HEK293 (cell line): ENCODE data around the gene PTTG1.

ENCODE experiments used
- BCL11A ChIP-seq: fragments of 450-650 bp; formaldehyde crosslinking; IDR thresholded peaks from 2 replicates; pipeline ENCODE4 v1.5.1; 2016; ENCODE audit warnings: low read depth, missing biosample characterization, missing genetic modification characterization
- BCL11B ChIP-seq: fragments of 450-650 bp; formaldehyde crosslinking; IDR thresholded peaks from 2 replicates; pipeline ENCODE4 v1.5.1; 2016; ENCODE audit warnings: low read depth, missing biosample characterization, missing genetic modification characterization
- HOXC10 ChIP-seq: sonication (generic); formaldehyde crosslinking; IDR thresholded peaks from 2 replicates; pipeline ENCODE4 v1.8.1; 2023; ENCODE audit warnings: mild to moderate bottlenecking, missing genetic modification reagents
- KLF9 ChIP-seq: fragments of 450-650 bp; formaldehyde crosslinking; IDR thresholded peaks from 2 replicates; pipeline ENCODE4 v1.5.1; 2016; ENCODE audit warnings: missing biosample characterization, missing genetic modification characterization, low read depth
- MEIS1 ChIP-seq: sonication (generic); formaldehyde crosslinking; IDR thresholded peaks from 2 replicates; pipeline ENCODE4 v1.8.1; 2022; ENCODE audit warnings: missing genetic modification reagents, mild to moderate bottlenecking, borderline replicate concordance
- SP2 ChIP-seq: fragments of 450-650 bp; formaldehyde crosslinking; IDR thresholded peaks from 2 replicates; pipeline ENCODE4 v1.5.1; 2016; ENCODE audit warnings: missing biosample characterization, missing genetic modification characterization
- SP3 ChIP-seq: fragments of 450-650 bp; formaldehyde crosslinking; IDR thresholded peaks from 2 replicates; pipeline ENCODE4 v1.5.1; 2016; ENCODE audit warnings: missing biosample characterization, missing genetic modification characterization
- YY1 ChIP-seq: fragments of 450-650 bp; formaldehyde crosslinking; IDR thresholded peaks from 2 replicates; pipeline ENCODE4 v1.5.1; 2018; ENCODE audit warnings: missing biosample characterization, missing genetic modification characterization
- ZBTB48 ChIP-seq: fragments of 450-650 bp; formaldehyde crosslinking; IDR thresholded peaks from 2 replicates; pipeline ENCODE4 v1.5.1; 2016; ENCODE audit warnings: missing biosample characterization, missing genetic modification characterization
- ZFHX2 ChIP-seq: fragments of 450-650 bp; formaldehyde crosslinking; conservative IDR thresholded peaks from 2 replicates; pipeline ENCODE4 v1.5.1; 2016; ENCODE audit warnings: missing biosample characterization, missing genetic modification characterization
- ZFP3 ChIP-seq: fragments of 450-650 bp; formaldehyde crosslinking; IDR thresholded peaks from 2 replicates; pipeline ENCODE4 v1.5.1; 2016; ENCODE audit warnings: low read depth, missing biosample characterization, missing genetic modification characterization
- ZFP41 ChIP-seq: fragments of 450-650 bp; formaldehyde crosslinking; IDR thresholded peaks from 2 replicates; pipeline ENCODE4 v1.5.1; 2016; ENCODE audit warnings: missing biosample characterization, missing genetic modification characterization, borderline replicate concordance
- ZNF140 ChIP-seq: fragments of 450-650 bp; formaldehyde crosslinking; IDR thresholded peaks from 2 replicates; pipeline ENCODE4 v1.5.1; 2016; ENCODE audit warnings: missing biosample characterization, missing genetic modification characterization
- ZNF184 ChIP-seq: fragments of 450-650 bp; IDR thresholded peaks from 2 replicates; pipeline ENCODE4 v1.5.1; 2018; ENCODE audit warnings: missing biosample characterization, mild to moderate bottlenecking, missing genetic modification characterization
- ZNF404 ChIP-seq: fragments of 450-650 bp; formaldehyde crosslinking; IDR thresholded peaks from 2 replicates; pipeline ENCODE4 v1.5.1; 2017; ENCODE audit warnings: missing biosample characterization, missing genetic modification characterization
- ZNF423 ChIP-seq: fragments of 450-650 bp; formaldehyde crosslinking; IDR thresholded peaks from 2 replicates; pipeline ENCODE4 v1.5.1; 2016; ENCODE audit warnings: missing biosample characterization, missing genetic modification characterization
- ZNF510 ChIP-seq: fragments of 450-650 bp; formaldehyde crosslinking; IDR thresholded peaks from 2 replicates; pipeline ENCODE4 v1.5.1; 2018; ENCODE audit warnings: mild to moderate bottlenecking, missing genetic modification characterization, missing biosample characterization; ENCODE audit not compliant: insufficient replicate concordance
- ZNF521 ChIP-seq: fragments of 450-650 bp; formaldehyde crosslinking; IDR thresholded peaks from 2 replicates; pipeline ENCODE4 v1.5.1; 2017; ENCODE audit warnings: missing biosample characterization, mild to moderate bottlenecking, missing genetic modification characterization
- ZNF549 ChIP-seq: fragments of 450-650 bp; IDR thresholded peaks from 2 replicates; pipeline ENCODE4 v1.5.1; 2018; ENCODE audit warnings: missing biosample characterization, missing genetic modification characterization, mild to moderate bottlenecking, inconsistent platforms, moderate library complexity
- ZNF555 ChIP-seq: fragments of 450-650 bp; formaldehyde crosslinking; conservative IDR thresholded peaks from 2 replicates; pipeline ENCODE4 v1.5.1; 2017; ENCODE audit warnings: missing biosample characterization, mild to moderate bottlenecking, missing genetic modification characterization, inconsistent platforms
- ZNF560 ChIP-seq: fragments of 450-650 bp; formaldehyde crosslinking; IDR thresholded peaks from 2 replicates; pipeline ENCODE4 v1.5.1; 2017; ENCODE audit warnings: missing biosample characterization, missing genetic modification characterization, borderline replicate concordance
- ZNF571 ChIP-seq: fragments of 450-650 bp; formaldehyde crosslinking; IDR thresholded peaks from 2 replicates; pipeline ENCODE4 v1.5.0; 2017; ENCODE audit warnings: missing biosample characterization, missing genetic modification characterization
- ZNF626 ChIP-seq: fragments of 450-650 bp; sonication (Bioruptor Pico); formaldehyde crosslinking; IDR thresholded peaks from 2 replicates; pipeline ENCODE4 v1.5.1; 2018; ENCODE audit warnings: missing biosample characterization, missing genetic modification characterization, inconsistent platforms
- ZNF629 ChIP-seq: fragments of 450-650 bp; formaldehyde crosslinking; IDR thresholded peaks from 2 replicates; pipeline ENCODE4 v1.5.1; 2017; ENCODE audit warnings: missing biosample characterization, missing genetic modification characterization
- ZNF670 ChIP-seq: fragments of 450-650 bp; formaldehyde crosslinking; IDR thresholded peaks from 2 replicates; pipeline ENCODE4 v1.5.1; 2016; ENCODE audit warnings: missing biosample characterization, missing genetic modification characterization, low read depth
- ZNF792 ChIP-seq: fragments of 450-650 bp; formaldehyde crosslinking; IDR thresholded peaks from 2 replicates; pipeline ENCODE4 v1.5.1; 2016; ENCODE audit warnings: missing biosample characterization, missing genetic modification characterization
- TF ChIP-seq, protein P1 (sequence below): fragments of 450-650 bp; formaldehyde crosslinking; IDR thresholded peaks from 2 replicates; pipeline ENCODE4 v1.5.1; 2016; ENCODE audit warnings: missing biosample characterization, missing genetic modification characterization
- TF ChIP-seq, protein P2 (sequence below): fragments of 450-650 bp; formaldehyde crosslinking; IDR thresholded peaks from 2 replicates; pipeline ENCODE4 v1.5.1; 2016; ENCODE audit warnings: missing biosample characterization, missing genetic modification characterization
- TF ChIP-seq, protein P3 (sequence below): fragments of 450-650 bp; formaldehyde crosslinking; IDR thresholded peaks from 2 replicates; pipeline ENCODE4 v1.5.1; 2016; ENCODE audit warnings: missing biosample characterization, missing genetic modification characterization
- TF ChIP-seq, protein P4 (sequence below): fragments of 450-650 bp; formaldehyde crosslinking; IDR thresholded peaks from 2 replicates; pipeline ENCODE4 v1.5.1; 2016; ENCODE audit warnings: missing biosample characterization, missing genetic modification characterization
- TF ChIP-seq, protein P5 (sequence below): fragments of 450-650 bp; formaldehyde crosslinking; conservative IDR thresholded peaks from 2 replicates; pipeline ENCODE4 v1.5.1; 2016; ENCODE audit warnings: low read depth, missing biosample characterization, missing genetic modification characterization

The PTTG1 gene

DNA sequence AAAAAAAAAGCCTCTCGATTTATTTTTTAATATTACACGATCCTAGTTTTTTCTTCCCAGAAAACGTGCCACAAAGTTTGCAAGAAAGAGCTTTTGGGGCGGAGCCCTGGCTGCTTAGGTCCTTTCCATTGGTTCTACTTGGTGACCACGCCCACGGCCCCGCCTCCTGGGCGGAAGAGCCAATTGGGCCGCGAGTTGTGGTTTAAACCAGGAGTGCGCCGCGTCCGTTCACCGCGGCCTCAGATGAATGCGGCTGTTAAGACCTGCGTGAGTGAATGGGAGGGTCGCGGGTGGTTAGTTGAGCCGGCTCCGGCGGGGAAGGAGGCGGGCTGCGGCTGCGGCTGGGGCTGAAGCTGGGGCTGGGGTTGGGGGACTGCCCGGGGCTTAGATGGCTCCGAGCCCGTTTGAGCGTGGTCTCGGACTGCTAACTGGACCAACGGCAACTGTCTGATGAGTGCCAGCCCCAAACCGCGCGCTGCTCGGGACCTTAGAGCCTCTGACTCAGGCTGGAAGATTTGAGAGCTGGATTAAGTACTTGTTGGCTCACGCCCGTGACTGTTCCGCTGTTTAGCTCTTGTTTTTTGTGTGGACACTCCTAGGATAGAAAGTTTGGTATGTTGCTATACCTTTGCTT lies at the start of gene PTTG1 (continued):
- TF ChIP-seq ZNF404 (tag by site-specific recombination), result no peak
- peak; percentile 88 for TF ChIP-seq SP3
- TF ChIP-seq, protein P1, sequence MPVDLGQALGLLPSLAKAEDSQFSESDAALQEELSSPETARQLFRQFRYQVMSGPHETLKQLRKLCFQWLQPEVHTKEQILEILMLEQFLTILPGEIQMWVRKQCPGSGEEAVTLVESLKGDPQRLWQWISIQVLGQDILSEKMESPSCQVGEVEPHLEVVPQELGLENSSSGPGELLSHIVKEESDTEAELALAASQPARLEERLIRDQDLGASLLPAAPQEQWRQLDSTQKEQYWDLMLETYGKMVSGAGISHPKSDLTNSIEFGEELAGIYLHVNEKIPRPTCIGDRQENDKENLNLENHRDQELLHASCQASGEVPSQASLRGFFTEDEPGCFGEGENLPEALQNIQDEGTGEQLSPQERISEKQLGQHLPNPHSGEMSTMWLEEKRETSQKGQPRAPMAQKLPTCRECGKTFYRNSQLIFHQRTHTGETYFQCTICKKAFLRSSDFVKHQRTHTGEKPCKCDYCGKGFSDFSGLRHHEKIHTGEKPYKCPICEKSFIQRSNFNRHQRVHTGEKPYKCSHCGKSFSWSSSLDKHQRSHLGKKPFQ (tag by site-specific recombination), result no peak
- no peak for TF ChIP-seq MEIS1 (CRISPR knock-in tag)
- TF ChIP-seq ZNF184 (tag by site-specific recombination), result no peak
- TF ChIP-seq SP2, result peak; percentile 91
- TF ChIP-seq BCL11B, result no peak
- no peak for TF ChIP-seq ZNF510 (tag by site-specific recombination)
- TF ChIP-seq, protein P2, sequence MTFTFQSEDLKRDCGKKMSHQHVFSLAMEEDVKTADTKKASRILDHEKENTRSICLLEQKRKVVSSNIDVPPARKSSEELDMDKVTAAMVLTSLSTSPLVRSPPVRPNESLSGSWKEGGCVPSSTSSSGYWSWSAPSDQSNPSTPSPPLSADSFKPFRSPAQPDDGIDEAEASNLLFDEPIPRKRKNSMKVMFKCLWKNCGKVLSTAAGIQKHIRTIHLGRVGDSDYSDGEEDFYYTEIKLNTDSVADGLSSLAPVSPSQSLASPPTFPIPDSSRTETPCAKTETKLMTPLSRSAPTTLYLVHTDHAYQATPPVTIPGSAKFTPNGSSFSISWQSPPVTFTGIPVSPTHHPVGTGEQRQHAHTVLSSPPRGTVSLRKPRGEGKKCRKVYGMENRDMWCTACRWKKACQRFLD (tag by site-specific recombination), result no peak
- TF ChIP-seq ZNF560 (tag by site-specific recombination), result no peak
- no peak for TF ChIP-seq ZNF629 (tag by site-specific recombination)
- TF ChIP-seq, protein P3, sequence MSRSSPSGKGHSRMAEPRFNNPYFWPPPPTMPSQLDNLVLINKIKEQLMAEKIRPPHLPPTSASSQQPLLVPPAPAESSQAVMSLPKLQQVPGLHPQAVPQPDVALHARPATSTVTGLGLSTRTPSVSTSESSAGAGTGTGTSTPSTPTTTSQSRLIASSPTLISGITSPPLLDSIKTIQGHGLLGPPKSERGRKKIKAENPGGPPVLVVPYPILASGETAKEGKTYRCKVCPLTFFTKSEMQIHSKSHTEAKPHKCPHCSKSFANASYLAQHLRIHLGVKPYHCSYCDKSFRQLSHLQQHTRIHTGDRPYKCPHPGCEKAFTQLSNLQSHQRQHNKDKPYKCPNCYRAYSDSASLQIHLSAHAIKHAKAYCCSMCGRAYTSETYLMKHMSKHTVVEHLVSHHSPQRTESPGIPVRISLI (tag by site-specific recombination), result peak; percentile 66; the same call in 1 of the 2 replicates
- no peak for TF ChIP-seq HOXC10 (CRISPR knock-in tag)
- no peak for TF ChIP-seq ZNF792 (tag by site-specific recombination)
- TF ChIP-seq ZNF670, result no peak
- no peak for TF ChIP-seq ZNF521
- 0 out of 2 replicates have a peak, but pooled peaks have one; percentile 5 for TF ChIP-seq ZFHX2 (tag by site-specific recombination)
- TF ChIP-seq ZNF423 (tag by site-specific recombination), result no peak
- no peak for TF ChIP-seq ZFP3 (tag by site-specific recombination)
- TF ChIP-seq ZNF140 (tag by site-specific recombination), result no peak
- no peak for TF ChIP-seq ZNF549 (tag by site-specific recombination)
- TF ChIP-seq BCL11A, result no peak
- TF ChIP-seq, protein P4, sequence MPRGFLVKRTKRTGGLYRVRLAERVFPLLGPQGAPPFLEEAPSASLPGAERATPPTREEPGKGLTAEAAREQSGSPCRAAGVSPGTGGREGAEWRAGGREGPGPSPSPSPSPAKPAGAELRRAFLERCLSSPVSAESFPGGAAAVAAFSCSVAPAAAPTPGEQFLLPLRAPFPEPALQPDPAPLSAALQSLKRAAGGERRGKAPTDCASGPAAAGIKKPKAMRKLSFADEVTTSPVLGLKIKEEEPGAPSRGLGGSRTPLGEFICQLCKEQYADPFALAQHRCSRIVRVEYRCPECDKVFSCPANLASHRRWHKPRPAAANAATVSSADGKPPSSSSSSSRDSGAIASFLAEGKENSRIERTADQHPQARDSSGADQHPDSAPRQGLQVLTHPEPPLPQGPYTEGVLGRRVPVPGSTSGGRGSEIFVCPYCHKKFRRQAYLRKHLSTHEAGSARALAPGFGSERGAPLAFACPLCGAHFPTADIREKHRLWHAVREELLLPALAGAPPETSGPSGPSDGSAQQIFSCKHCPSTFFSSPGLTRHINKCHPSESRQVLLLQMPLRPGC (tag by site-specific recombination), result no peak
- no peak for TF ChIP-seq ZBTB48
- no peak for TF ChIP-seq ZNF626 (tag by site-specific recombination)
- TF ChIP-seq ZNF555, result no peak
- no peak for TF ChIP-seq YY1
- peak; percentile 49; the same call in 1 of the 2 replicates for TF ChIP-seq KLF9 (tag by site-specific recombination)
- TF ChIP-seq, protein P5, sequence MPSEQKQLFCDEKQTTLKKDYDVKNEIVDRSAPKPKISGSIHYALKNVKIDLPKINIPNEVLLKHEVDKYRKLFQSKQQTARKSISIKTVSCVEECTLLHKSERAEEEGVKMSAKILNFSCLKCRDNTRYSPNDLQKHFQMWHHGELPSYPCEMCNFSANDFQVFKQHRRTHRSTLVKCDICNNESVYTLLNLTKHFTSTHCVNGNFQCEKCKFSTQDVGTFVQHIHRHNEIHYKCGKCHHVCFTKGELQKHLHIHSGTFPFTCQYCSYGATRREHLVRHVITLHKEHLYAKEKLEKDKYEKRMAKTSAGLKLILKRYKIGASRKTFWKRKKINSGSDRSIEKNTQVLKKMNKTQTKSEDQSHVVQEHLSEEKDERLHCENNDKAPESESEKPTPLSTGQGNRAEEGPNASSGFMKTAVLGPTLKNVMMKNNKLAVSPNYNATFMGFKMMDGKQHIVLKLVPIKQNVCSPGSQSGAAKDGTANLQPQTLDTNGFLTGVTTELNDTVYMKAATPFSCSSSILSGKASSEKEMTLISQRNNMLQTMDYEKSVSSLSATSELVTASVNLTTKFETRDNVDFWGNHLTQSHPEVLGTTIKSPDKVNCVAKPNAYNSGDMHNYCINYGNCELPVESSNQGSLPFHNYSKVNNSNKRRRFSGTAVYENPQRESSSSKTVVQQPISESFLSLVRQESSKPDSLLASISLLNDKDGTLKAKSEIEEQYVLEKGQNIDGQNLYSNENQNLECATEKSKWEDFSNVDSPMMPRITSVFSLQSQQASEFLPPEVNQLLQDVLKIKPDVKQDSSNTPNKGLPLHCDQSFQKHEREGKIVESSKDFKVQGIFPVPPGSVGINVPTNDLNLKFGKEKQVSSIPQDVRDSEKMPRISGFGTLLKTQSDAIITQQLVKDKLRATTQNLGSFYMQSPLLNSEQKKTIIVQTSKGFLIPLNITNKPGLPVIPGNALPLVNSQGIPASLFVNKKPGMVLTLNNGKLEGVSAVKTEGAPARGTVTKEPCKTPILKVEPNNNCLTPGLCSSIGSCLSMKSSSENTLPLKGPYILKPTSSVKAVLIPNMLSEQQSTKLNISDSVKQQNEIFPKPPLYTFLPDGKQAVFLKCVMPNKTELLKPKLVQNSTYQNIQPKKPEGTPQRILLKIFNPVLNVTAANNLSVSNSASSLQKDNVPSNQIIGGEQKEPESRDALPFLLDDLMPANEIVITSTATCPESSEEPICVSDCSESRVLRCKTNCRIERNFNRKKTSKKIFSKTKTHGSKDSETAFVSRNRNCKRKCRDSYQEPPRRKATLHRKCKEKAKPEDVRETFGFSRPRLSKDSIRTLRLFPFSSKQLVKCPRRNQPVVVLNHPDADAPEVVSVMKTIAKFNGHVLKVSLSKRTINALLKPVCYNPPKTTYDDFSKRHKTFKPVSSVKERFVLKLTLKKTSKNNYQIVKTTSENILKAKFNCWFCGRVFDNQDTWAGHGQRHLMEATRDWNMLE (tag by site-specific recombination), result no peak
- TF ChIP-seq ZFP41 (tag by site-specific recombination), result no peak
- no peak for TF ChIP-seq ZNF571 (tag by site-specific recombination)
